PC-3 (cell line): ENCODE data around the gene TOM1L2. TPM values are rescaled to one million over a fixed set of nuclear protein-coding genes. Genes with fewer than 3 reads are reported as not detected.

ENCODE experiments used
- ATAC-seq: fragments of 200-7000 bp; cut with Tn5 transposase; 2 replicates; pipeline ENCODE4 v1.9.1; 2020; ENCODE audit warnings: mild to moderate bottlenecking, moderate library complexity
- BruUV-seq: library from RNA; stranded (reverse); fragments of 400-500 nt; replicated peaks from 2 replicates; lab custom pipeline; 2021; lab: Mats Ljungman, UMichigan
- CTCF ChIA-PET: fragments of 300-600 bp; sonication (Branson Sonifier 250); formaldehyde crosslinking; loops from one replicate; lab custom pipeline; 2022; ENCODE audit warnings: antibody characterized with exemption; lab: Charles Lee
- POLR2A ChIA-PET: fragments of 300-600 bp; sonication (Branson Sonifier 250); formaldehyde crosslinking; loops from one replicate; lab custom pipeline; 2022; ENCODE audit warnings: antibody characterized with exemption; ENCODE audit not compliant: unreplicated experiment; lab: Charles Lee
- DNase-seq: peaks from one replicate; pipeline ENCODE4 v3.0.0-alpha.2; 2015
- H2AFZ ChIP-seq: fragments of 300-600 bp; sonication (generic); 2 replicates; pipeline ENCODE4 v1.6.0; 2016; ENCODE audit warnings: antibody characterized with exemption, low read length
- H3F3A ChIP-seq: fragments of 300-600 bp; sonication (generic); one replicate; pipeline ENCODE4 v1.6.0; 2017; ENCODE audit warnings: antibody characterized with exemption, low read length, control low read depth, mild to moderate bottlenecking; ENCODE audit not compliant: unreplicated experiment
- H3K27ac ChIP-seq: fragments of 300-600 bp; sonication (generic); 2 replicates; pipeline ENCODE4 v1.5.1; 2016; ENCODE audit warnings: mild to moderate bottlenecking, low read length
- H3K27me3 ChIP-seq: fragments of 300-600 bp; sonication (generic); 2 replicates; pipeline ENCODE4 v1.6.1; 2016; ENCODE audit warnings: low read length, mixed read lengths
- H3K36me3 ChIP-seq: fragments of 300-600 bp; sonication (generic); 2 replicates; pipeline ENCODE4 v1.6.1; 2016; ENCODE audit warnings: low read depth, mixed run types, low read length, mixed read lengths
- H3K4me1 ChIP-seq: fragments of 300-600 bp; sonication (generic); 2 replicates; pipeline ENCODE4 v1.5.1; 2016; ENCODE audit warnings: low read length; ENCODE audit not compliant: insufficient read depth
- H3K4me2 ChIP-seq: fragments of 300-600 bp; sonication (generic); 2 replicates; pipeline ENCODE4 v1.6.0; 2016; ENCODE audit warnings: low read length
- H3K4me3 ChIP-seq: fragments of 300-600 bp; sonication (generic); 2 replicates; pipeline ENCODE4 v1.5.1; 2016; ENCODE audit warnings: mild to moderate bottlenecking, low read length, mixed read lengths
- H3K79me2 ChIP-seq: fragments of 300-600 bp; sonication (generic); 2 replicates; pipeline ENCODE4 v1.6.1; 2017; ENCODE audit warnings: low read length, mixed read lengths
- H3K9ac ChIP-seq: fragments of 300-600 bp; sonication (generic); 2 replicates; pipeline ENCODE4 v1.6.0; 2016; ENCODE audit warnings: mild to moderate bottlenecking, low read length
- H3K9me2 ChIP-seq: fragments of 300-600 bp; sonication (generic); replicated peaks from 2 replicates; pipeline ENCODE4 v1.6.1; 2016; ENCODE audit warnings: mixed run types, low read length, mixed read lengths
- H3K9me3 ChIP-seq: fragments of 300-600 bp; sonication (generic); 2 replicates; pipeline ENCODE4 v1.6.1; 2016; ENCODE audit warnings: low read length, mixed read lengths
- H4K20me1 ChIP-seq: fragments of 300-600 bp; sonication (generic); 2 replicates; pipeline ENCODE4 v1.6.1; 2016; ENCODE audit warnings: low read length, mixed read lengths
- EZH2 ChIP-seq: fragments of 300-600 bp; sonication (generic); IDR thresholded peaks from one replicate; pipeline ENCODE4 v1.6.1; 2017; ENCODE audit warnings: antibody characterized with exemption, mild to moderate bottlenecking, low read length; ENCODE audit not compliant: unreplicated experiment
- EZH2phosphoT487 ChIP-seq: fragments of 300-600 bp; sonication (generic); IDR thresholded peaks from 2 replicates; pipeline ENCODE4 v1.6.1; 2018; ENCODE audit warnings: mild to moderate bottlenecking, antibody characterized with exemption, low read length, borderline replicate concordance
- intact Hi-C: fragments of 100-400 bp; cut with micrococcal nuclease; formaldehyde crosslinking; loops from 2 replicates; pipeline ENCODE4 v1.9.0; 2023
- total RNA-seq: library from RNA; depleted of rRNA; stranded (reverse); fragments of >200 nt; gene quantifications from 2 replicates; pipeline ENCODE4 v1.2.3, GENCODE V29; 2014
- TF ChIP-seq, protein P1 (sequence below): fragments of 300-600 bp; sonication (generic); conservative IDR thresholded peaks from 2 replicates; pipeline ENCODE4 v1.5.1; 2017; ENCODE audit warnings: antibody characterized with exemption, low read depth, mild to moderate bottlenecking, low read length

Gene TOM1L2
- total RNA-seq, 1 experiment from 2014 or later, result 53.3 TPM

DNA sequence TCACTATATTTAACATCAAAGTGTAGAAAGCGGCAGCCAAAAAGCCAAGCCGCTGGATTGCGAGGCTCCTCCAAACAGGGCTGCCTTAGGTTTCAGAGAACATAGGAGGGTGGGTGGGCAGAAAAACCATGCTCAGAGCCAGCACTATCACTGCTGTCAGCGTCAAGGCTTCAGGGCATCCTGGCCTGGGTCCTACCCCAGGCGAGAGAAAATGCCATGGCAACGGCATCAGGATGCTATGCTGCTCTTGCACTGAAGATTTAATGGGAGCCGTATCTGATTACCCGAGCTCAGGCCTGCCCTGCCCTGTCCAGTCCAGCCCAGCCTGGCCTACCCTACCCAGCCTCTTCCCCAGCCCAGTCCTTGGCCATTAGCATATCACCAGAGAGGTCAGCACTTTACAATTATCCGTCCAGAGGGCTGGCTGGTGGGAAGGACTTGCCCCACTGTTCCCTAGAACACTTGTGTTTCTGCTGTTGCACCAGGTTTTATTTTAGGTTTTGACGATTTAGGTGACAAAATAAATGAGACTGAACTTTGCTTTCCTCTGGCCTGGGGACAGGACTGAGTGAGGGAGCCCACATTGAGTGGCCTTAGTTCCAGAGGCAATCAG, 61.1 kb downstream of the TOM1L2 start:
- Histone ChIP-seq H3K4me2 (no peak overlapping the region), H3K9me3 (no peaks in the 10 kb centered on the region), H2AFZ (no peak overlapping the region), H3K36me3 (peaks cover 5% of the 10 kb centered on the region), H4K20me1 (no peaks in the 10 kb centered on the region), H3F3A (peaks cover 9% of the 10 kb centered on the region), H3K9ac (no peak overlapping the region), H3K4me1 (peaks cover 18% of the 10 kb centered on the region), H3K27me3 (no peaks in the 10 kb centered on the region), H3K4me3 (no peak overlapping the region), H3K27ac (no peak overlapping the region), H3K79me2 (0 out of 2 replicates have a peak, but pooled peaks cover 3% of the 10 kb centered on the region), H3K9me2 (no peaks in the 10 kb centered on the region)
- TF ChIP-seq, protein P1, sequence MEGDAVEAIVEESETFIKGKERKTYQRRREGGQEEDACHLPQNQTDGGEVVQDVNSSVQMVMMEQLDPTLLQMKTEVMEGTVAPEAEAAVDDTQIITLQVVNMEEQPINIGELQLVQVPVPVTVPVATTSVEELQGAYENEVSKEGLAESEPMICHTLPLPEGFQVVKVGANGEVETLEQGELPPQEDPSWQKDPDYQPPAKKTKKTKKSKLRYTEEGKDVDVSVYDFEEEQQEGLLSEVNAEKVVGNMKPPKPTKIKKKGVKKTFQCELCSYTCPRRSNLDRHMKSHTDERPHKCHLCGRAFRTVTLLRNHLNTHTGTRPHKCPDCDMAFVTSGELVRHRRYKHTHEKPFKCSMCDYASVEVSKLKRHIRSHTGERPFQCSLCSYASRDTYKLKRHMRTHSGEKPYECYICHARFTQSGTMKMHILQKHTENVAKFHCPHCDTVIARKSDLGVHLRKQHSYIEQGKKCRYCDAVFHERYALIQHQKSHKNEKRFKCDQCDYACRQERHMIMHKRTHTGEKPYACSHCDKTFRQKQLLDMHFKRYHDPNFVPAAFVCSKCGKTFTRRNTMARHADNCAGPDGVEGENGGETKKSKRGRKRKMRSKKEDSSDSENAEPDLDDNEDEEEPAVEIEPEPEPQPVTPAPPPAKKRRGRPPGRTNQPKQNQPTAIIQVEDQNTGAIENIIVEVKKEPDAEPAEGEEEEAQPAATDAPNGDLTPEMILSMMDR, result no peak
- TF ChIP-seq EZH2 (no peak), EZH2phosphoT487 (no peak)
- ChIA-PET CTCF (no interaction called here), POLR2A (no interaction called here)
- BruUV-seq, result no TSS peak
- ATAC-seq (no peak), DNase-seq (no peak)
- intact Hi-C loops, result no loop called here

DNA sequence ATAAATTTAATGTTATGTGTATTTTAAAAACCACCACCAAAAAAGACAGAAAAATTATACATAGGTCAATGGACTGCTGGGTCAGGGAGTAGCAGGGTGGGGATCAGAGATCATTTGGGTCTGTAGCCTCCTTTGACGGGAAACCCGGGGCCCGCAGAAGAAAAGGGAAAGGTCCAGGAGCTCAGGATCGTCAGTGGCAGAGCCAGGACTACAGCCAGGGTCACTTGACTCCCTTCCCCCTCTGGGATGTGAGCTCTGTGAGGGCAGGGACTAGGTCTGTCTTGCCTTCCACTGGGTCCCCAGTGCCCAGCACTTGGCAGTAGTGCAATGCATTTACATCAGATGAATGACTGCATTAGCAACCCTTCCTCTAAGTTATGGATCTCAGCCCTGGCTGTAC, 62.1 kb downstream of the TOM1L2 start:
- POLR2A ChIA-PET, result no interaction called here
- no peaks in the 10 kb centered on the region for H4K20me1 ChIP-seq
- H3K9ac ChIP-seq, result no peak overlapping the region
- no peaks in the 10 kb centered on the region for H3K9me2 ChIP-seq
- H3K4me3 ChIP-seq, result no peak overlapping the region
- H3K27me3 ChIP-seq, result no peaks in the 10 kb centered on the region
- H2AFZ ChIP-seq, result no peak overlapping the region
- DNase-seq (no peak), ATAC-seq (no peak)
- intact Hi-C loops, result no loop called here
- H3K27ac ChIP-seq, result no peak overlapping the region
- H3K4me1 ChIP-seq, result peaks cover 18% of the 10 kb centered on the region
- no TSS peak for BruUV-seq
- TF ChIP-seq EZH2 (no peak), EZH2phosphoT487 (no peak)
- TF ChIP-seq, protein P1, result no peak
- CTCF ChIA-PET, result no interaction called here
- H3K9me3 ChIP-seq, result no peaks in the 10 kb centered on the region
- H3F3A ChIP-seq, result peaks cover 3% of the 10 kb centered on the region
- H3K79me2 ChIP-seq, result 0 out of 2 replicates have a peak, but pooled peaks cover 3% of the 10 kb centered on the region
- H3K4me2 ChIP-seq, result no peak overlapping the region
- peaks cover 6% of the 10 kb centered on the region for H3K36me3 ChIP-seq

DNA sequence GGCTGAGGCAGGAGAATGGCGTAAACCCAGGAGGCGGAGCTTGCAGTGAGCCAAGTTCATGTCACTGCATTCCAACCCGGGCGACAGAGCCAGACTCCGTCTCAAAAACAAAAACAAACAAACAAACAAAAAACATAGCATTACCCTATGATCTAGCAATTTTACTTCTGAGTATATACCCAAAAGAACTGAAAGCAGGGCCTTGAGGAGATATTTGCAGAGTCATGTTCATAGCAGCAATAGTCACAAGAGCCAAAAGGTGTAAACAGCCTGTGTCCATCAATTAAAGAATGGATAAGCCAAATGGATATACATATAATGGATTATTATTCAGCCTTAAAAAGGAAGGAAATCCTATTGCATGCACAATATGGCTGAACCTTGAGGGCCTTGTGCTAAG, 63.1 kb downstream of the TOM1L2 start:
- DNase-seq, result no peak
- ChIA-PET CTCF (no interaction called here), POLR2A (no interaction called here)
- H4K20me1 ChIP-seq, result no peaks in the 10 kb centered on the region
- intact Hi-C loops, result no loop called here
- no peak overlapping the region for H3K9ac ChIP-seq
- 0 out of 2 replicates have a peak, but pooled peaks cover 3% of the 10 kb centered on the region for H3K79me2 ChIP-seq
- H2AFZ ChIP-seq, result no peak overlapping the region
- no peaks in the 10 kb centered on the region for H3K27me3 ChIP-seq
- H3K4me2 ChIP-seq, result no peak overlapping the region
- no peak for ATAC-seq
- no peak overlapping the region for H3K4me3 ChIP-seq
- no peaks in the 10 kb centered on the region for H3K9me2 ChIP-seq
- H3K4me1 ChIP-seq, result peaks cover 8% of the 10 kb centered on the region
- no peaks in the 10 kb centered on the region for H3F3A ChIP-seq
- TF ChIP-seq, protein P1, result no peak
- TF ChIP-seq EZH2phosphoT487 (no peak), EZH2 (no peak)
- BruUV-seq, result no TSS peak
- H3K27ac ChIP-seq, result no peak overlapping the region
- H3K36me3 ChIP-seq, result peaks cover 6% of the 10 kb centered on the region
- no peaks in the 10 kb centered on the region for H3K9me3 ChIP-seq
